WTC11 (cell line): ENCODE results near the gene PLCH2. TPM values are rescaled to one million over a fixed set of nuclear protein-coding genes. Genes with fewer than 3 reads are reported as not detected.

ENCODE experiments used
- ATAC-seq: fragments of 200-7000 bp; cut with Tn5 transposase; 2 replicates; pipeline ENCODE4 v1.10.0; 2021; ENCODE audit warnings: mild to moderate bottlenecking, moderate library complexity
- CTCF ChIA-PET: fragments of 300-600 bp; sonication (Branson Sonifier 250); formaldehyde crosslinking; loops from one replicate; lab custom pipeline; 2021; ENCODE audit warnings: antibody characterized with exemption; lab: Charles Lee
- POLR2A ChIA-PET: fragments of 350-600 bp; sonication (Branson Sonifier 250); formaldehyde crosslinking; loops from one replicate; lab custom pipeline; 2021; ENCODE audit warnings: antibody characterized with exemption; lab: Charles Lee
- DNase-seq: peaks from one replicate; pipeline ENCODE4 v3.0.0; 2021; ENCODE audit warnings: low spot score
- H3K27ac Mint-ChIP-seq: 2 replicates; pipeline ENCODE4 v1.8.0; 2021; ENCODE audit warnings: mixed read lengths
- H3K27me3 Mint-ChIP-seq: 2 replicates; pipeline ENCODE4 v1.8.0; 2021; ENCODE audit warnings: low read depth, mild to moderate bottlenecking, moderate library complexity, mixed read lengths
- H3K36me3 Mint-ChIP-seq: 2 replicates; pipeline ENCODE4 v1.8.0; 2021; ENCODE audit warnings: mixed read lengths
- H3K4me1 Mint-ChIP-seq: 2 replicates; pipeline ENCODE4 v1.8.0; 2022; ENCODE audit warnings: mixed read lengths
- H3K4me3 Mint-ChIP-seq: 2 replicates; pipeline ENCODE4 v1.8.0; 2021; ENCODE audit warnings: mild to moderate bottlenecking, moderate library complexity, mixed read lengths
- H3K9me3 Mint-ChIP-seq: 2 replicates; pipeline ENCODE4 v1.8.0; 2021; ENCODE audit warnings: mixed read lengths
- ATF6 ChIP-seq: sonication (generic); formaldehyde crosslinking; IDR thresholded peaks from 2 replicates; pipeline ENCODE4 v1.8.1; 2023; ENCODE audit warnings: mild to moderate bottlenecking, missing genetic modification reagents
- EMX1 ChIP-seq: fragments of 250-450 bp; sonication (Bioruptor Pico); IDR thresholded peaks from 2 replicates; pipeline ENCODE4 v1.8.0; 2021; ENCODE audit warnings: mild to moderate bottlenecking
- ETV6 ChIP-seq: sonication (generic); formaldehyde crosslinking; IDR thresholded peaks from 2 replicates; pipeline ENCODE4 v1.8.1; 2022; ENCODE audit warnings: mild to moderate bottlenecking, missing genetic modification reagents
- FOXP1 ChIP-seq: sonication (generic); formaldehyde crosslinking; IDR thresholded peaks from 2 replicates; pipeline ENCODE4 v1.8.0; 2022; ENCODE audit warnings: missing genetic modification reagents, mild to moderate bottlenecking, moderate library complexity, borderline replicate concordance
- GRHL2 ChIP-seq: fragments of 250-450 bp; sonication (Bioruptor Pico); IDR thresholded peaks from 2 replicates; pipeline ENCODE4 v1.8.0; 2022; ENCODE audit warnings: mild to moderate bottlenecking, moderate library complexity; ENCODE audit not compliant: insufficient replicate concordance, severe bottlenecking
- GTF2I ChIP-seq: fragments of 250-450 bp; sonication (Bioruptor Pico); conservative IDR thresholded peaks from 2 replicates; pipeline ENCODE4 v1.4.0; 2021; ENCODE audit warnings: mild to moderate bottlenecking
- HMGA2 ChIP-seq: fragments of 250-450 bp; sonication (Bioruptor Pico); IDR thresholded peaks from 2 replicates; pipeline ENCODE4 v1.4.0; 2021; ENCODE audit warnings: mild to moderate bottlenecking, moderate library complexity
- IRF1 ChIP-seq: sonication (generic); formaldehyde crosslinking; IDR thresholded peaks from 2 replicates; pipeline ENCODE4 v1.8.0; 2023; ENCODE audit warnings: missing genetic modification reagents
- IRF2 ChIP-seq: sonication (generic); formaldehyde crosslinking; IDR thresholded peaks from 2 replicates; pipeline ENCODE4 v1.8.0; 2022; ENCODE audit warnings: low read depth, missing genetic modification reagents, borderline replicate concordance
- MAX ChIP-seq: sonication (generic); formaldehyde crosslinking; IDR thresholded peaks from 2 replicates; pipeline ENCODE4 v1.8.0; 2022; ENCODE audit warnings: mild to moderate bottlenecking, missing genetic modification reagents
- NFE2L1 ChIP-seq: sonication (generic); formaldehyde crosslinking; IDR thresholded peaks from 2 replicates; pipeline ENCODE4 v1.8.1; 2023; ENCODE audit warnings: missing genetic modification reagents
- NR1H2 ChIP-seq: sonication (generic); formaldehyde crosslinking; IDR thresholded peaks from 2 replicates; pipeline ENCODE4 v1.9.0; 2021; ENCODE audit warnings: mild to moderate bottlenecking, moderate library complexity, missing genetic modification reagents
- PREB ChIP-seq: sonication (generic); formaldehyde crosslinking; IDR thresholded peaks from 2 replicates; pipeline ENCODE4 v1.8.1; 2022; ENCODE audit warnings: mild to moderate bottlenecking, missing genetic modification reagents, moderate library complexity, borderline replicate concordance
- PRRX2 ChIP-seq: fragments of 250-450 bp; sonication (Bioruptor Pico); IDR thresholded peaks from 2 replicates; pipeline ENCODE4 v1.8.0; 2021; ENCODE audit warnings: mild to moderate bottlenecking
- TEAD4 ChIP-seq: sonication (generic); formaldehyde crosslinking; IDR thresholded peaks from 2 replicates; pipeline ENCODE4 v1.8.0; 2022; ENCODE audit warnings: mild to moderate bottlenecking, missing genetic modification reagents
- ZNF121 ChIP-seq: sonication (generic); formaldehyde crosslinking; IDR thresholded peaks from 2 replicates; pipeline ENCODE4 v1.8.0; 2023; ENCODE audit warnings: missing genetic modification reagents
- ZNF138 ChIP-seq: sonication (generic); formaldehyde crosslinking; conservative IDR thresholded peaks from 2 replicates; pipeline ENCODE4 v1.8.1; 2022; ENCODE audit warnings: mild to moderate bottlenecking, moderate library complexity, missing genetic modification reagents
- ZNF416 ChIP-seq: fragments of 250-450 bp; sonication (Bioruptor Pico); IDR thresholded peaks from 2 replicates; pipeline ENCODE4 v1.9.0; 2021; ENCODE audit warnings: mild to moderate bottlenecking, inconsistent platforms
- ZNF671 ChIP-seq: fragments of 250-450 bp; sonication (Bioruptor Pico); IDR thresholded peaks from 2 replicates; pipeline ENCODE4 v1.8.0; 2021; ENCODE audit warnings: mild to moderate bottlenecking
- total RNA-seq: library from RNA; stranded (reverse); gene quantifications from 3 replicates; pipeline ENCODE4 v1.2.3, GENCODE V29; 2021
- TF ChIP-seq, protein P1 (sequence below): sonication (generic); formaldehyde crosslinking; IDR thresholded peaks from 2 replicates; pipeline ENCODE4 v1.8.1; 2023; ENCODE audit warnings: mild to moderate bottlenecking, missing genetic modification reagents, moderate library complexity
- TF ChIP-seq, protein P2 (sequence below): sonication (generic); formaldehyde crosslinking; IDR thresholded peaks from 2 replicates; pipeline ENCODE4 v1.8.1; 2022; ENCODE audit warnings: low read depth, missing genetic modification reagents, borderline replicate concordance
- TF ChIP-seq, protein P3 (sequence below): sonication (generic); formaldehyde crosslinking; IDR thresholded peaks from 2 replicates; pipeline ENCODE4 v1.8.1; 2022; ENCODE audit warnings: missing genetic modification reagents, borderline replicate concordance

The PLCH2 gene
- total RNA-seq, 1 experiment from 2014 or later: 0.17 TPM

DNA sequence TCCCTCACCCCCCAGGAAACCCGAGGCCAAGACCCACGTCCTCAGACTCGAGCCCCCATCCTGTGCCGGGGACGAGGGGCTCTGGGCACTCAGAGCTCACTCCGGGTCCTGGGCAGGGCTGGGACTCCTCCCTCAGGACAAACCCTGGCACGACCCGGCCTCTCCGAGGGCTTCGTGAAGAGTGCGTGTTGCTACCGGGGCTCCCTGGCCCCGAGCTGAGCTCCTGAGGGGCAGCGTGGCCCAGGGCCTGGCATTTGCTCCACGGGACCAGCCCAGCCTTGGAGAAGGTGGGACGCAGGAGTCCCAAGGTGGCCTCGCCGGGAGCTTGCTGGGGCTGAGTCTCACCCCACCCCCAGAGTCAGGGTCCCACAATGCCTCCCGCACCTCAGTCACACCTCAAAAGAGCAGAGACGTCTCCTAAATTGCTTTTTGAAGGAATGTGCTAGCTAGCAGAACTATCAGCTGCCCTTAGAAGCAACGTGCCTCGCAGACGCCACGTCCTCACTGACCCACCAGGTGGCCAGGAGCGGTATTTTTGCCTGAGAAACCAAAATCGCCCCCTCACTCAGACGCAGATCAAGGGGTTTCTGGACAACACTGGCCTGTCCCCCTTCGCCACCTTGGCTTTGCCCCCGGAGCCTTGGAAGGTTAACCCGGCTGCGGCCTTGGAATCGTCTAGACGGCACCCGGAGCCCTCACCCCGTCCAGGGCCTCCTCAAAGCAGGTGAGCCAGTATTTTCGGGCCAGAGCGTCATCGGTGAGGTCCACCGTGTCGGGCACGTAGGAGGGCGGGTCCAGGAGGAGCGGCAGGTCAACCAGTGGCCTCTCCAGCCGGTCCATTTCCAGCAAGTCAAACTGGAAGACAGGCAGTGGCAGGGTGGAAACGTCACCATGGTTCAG is 39.0 kb downstream of the PLCH2 start:
- Mint-ChIP-seq H3K27ac (no peak overlapping the region), H3K4me3 (no peak overlapping the region), H3K9me3 (no peaks in the 10 kb centered on the region), H3K4me1 (no peaks in the 10 kb centered on the region), H3K36me3 (peaks cover 21% of the 10 kb centered on the region), H3K27me3 (no peaks in the 10 kb centered on the region)
- CTCF ChIA-PET: interaction anchor here (0.6 to 1.4 kb wide), 4 partner anchors 8 to 20 kb away, joined by 3 to 7 read pairs (median 5); partner anchors contain the start of gene PANK4
- no peak for TF ChIP-seq ZNF121
- TF ChIP-seq ZNF138 (CRISPR knock-in tag): no peak
- TF ChIP-seq ATF6 (CRISPR knock-in tag): no peak
- no peak for TF ChIP-seq ZNF671 (CRISPR knock-in tag)
- TF ChIP-seq HMGA2: no peak
- DNase-seq (no peak), ATAC-seq (no peak)
- POLR2A ChIA-PET: no interaction called here

- ATAC-seq: no peak
- TF ChIP-seq TEAD4 (CRISPR knock-in tag) (no peak), PRRX2 (CRISPR knock-in tag) (no peak), MAX (CRISPR knock-in tag) (no peak), FOXP1 (CRISPR knock-in tag) (no peak)
- TF ChIP-seq, protein P1, sequence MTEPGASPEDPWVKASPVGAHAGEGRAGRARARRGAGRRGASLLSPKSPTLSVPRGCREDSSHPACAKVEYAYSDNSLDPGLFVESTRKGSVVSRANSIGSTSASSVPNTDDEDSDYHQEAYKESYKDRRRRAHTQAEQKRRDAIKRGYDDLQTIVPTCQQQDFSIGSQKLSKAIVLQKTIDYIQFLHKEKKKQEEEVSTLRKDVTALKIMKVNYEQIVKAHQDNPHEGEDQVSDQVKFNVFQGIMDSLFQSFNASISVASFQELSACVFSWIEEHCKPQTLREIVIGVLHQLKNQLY: no peak
- TF ChIP-seq, protein P2, sequence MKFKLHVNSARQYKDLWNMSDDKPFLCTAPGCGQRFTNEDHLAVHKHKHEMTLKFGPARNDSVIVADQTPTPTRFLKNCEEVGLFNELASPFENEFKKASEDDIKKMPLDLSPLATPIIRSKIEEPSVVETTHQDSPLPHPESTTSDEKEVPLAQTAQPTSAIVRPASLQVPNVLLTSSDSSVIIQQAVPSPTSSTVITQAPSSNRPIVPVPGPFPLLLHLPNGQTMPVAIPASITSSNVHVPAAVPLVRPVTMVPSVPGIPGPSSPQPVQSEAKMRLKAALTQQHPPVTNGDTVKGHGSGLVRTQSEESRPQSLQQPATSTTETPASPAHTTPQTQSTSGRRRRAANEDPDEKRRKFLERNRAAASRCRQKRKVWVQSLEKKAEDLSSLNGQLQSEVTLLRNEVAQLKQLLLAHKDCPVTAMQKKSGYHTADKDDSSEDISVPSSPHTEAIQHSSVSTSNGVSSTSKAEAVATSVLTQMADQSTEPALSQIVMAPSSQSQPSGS: no peak
- Mint-ChIP-seq H3K36me3 (peaks cover 23% of the 10 kb centered on the region), H3K4me3 (no peak overlapping the region), H3K9me3 (no peaks in the 10 kb centered on the region), H3K27ac (no peak overlapping the region), H3K27me3 (no peaks in the 10 kb centered on the region), H3K4me1 (no peaks in the 10 kb centered on the region)
- no peak for DNase-seq
- ChIA-PET POLR2A (no interaction called here), CTCF (interaction anchor here (1.4 kb wide), 1 partner anchor 8 kb away, joined by 4 read pairs; no protein-coding TSS in a partner anchor)
Observed at GRCh38 chr1:2515763-2516080, 39.6 kb downstream of the PLCH2 start.

DNA sequence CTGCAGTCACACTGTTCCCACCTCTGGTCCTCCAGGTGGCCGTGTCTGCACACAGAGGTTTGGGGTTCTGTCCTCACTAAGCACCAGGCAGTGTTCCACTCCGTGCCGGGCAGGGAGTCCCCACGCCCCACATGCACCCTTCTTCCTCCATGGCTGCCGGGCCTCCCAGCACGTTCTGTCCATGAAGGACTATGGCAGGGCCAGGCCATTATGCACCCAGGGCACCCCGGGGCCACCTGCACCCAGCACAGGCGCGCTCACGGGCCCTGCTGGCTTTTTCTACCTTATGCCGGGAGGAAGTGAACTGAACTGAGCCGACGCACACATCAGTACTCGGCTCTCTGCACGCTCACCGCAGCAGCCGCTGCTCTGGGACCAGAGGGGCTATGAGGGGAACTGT is 40.0 kb downstream of the PLCH2 start:
- H3K27ac Mint-ChIP-seq: no peak overlapping the region
- no peaks in the 10 kb centered on the region for H3K9me3 Mint-ChIP-seq
- DNase-seq: no peak
- no peak for ATAC-seq
- H3K4me3 Mint-ChIP-seq: no peak overlapping the region
- CTCF ChIA-PET: no interaction called here
- H3K4me1 Mint-ChIP-seq: no peaks in the 10 kb centered on the region
- TF ChIP-seq EMX1 (CRISPR knock-in tag) (no peak), PRRX2 (CRISPR knock-in tag) (no peak), NR1H2 (CRISPR knock-in tag) (no peak), PREB (CRISPR knock-in tag) (no peak), MAX (CRISPR knock-in tag) (no peak), GTF2I (CRISPR knock-in tag) (no peak), ZNF416 (CRISPR knock-in tag) (no peak), IRF2 (CRISPR knock-in tag) (no peak), HMGA2 (no peak), NFE2L1 (CRISPR knock-in tag) (no peak), ZNF121 (no peak), IRF1 (CRISPR knock-in tag) (no peak), GRHL2 (CRISPR knock-in tag) (no peak), ETV6 (CRISPR knock-in tag) (no peak)
- TF ChIP-seq, protein P3, sequence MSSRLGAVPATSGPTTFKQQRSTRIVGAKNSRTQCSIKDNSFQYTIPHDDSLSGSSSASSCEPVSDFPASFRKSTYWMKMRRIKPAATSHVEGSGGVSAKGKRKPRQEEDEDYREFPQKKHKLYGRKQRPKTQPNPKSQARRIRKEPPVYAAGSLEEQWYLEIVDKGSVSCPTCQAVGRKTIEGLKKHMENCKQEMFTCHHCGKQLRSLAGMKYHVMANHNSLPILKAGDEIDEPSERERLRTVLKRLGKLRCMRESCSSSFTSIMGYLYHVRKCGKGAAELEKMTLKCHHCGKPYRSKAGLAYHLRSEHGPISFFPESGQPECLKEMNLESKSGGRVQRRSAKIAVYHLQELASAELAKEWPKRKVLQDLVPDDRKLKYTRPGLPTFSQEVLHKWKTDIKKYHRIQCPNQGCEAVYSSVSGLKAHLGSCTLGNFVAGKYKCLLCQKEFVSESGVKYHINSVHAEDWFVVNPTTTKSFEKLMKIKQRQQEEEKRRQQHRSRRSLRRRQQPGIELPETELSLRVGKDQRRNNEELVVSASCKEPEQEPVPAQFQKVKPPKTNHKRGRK: no peak
- H3K36me3 Mint-ChIP-seq: peaks cover 27% of the 10 kb centered on the region
- POLR2A ChIA-PET: no interaction called here
- H3K27me3 Mint-ChIP-seq: no peaks in the 10 kb centered on the region
